BE2C (cell line): ENCODE data around the gene GRIA1.

Source experiments
- DNase-seq: peaks from one replicate; pipeline ENCODE4 v3.0.0-alpha.2; 2020
- H3K27me3 ChIP-seq: fragments of 250-450 bp; sonication (Bioruptor Pico); 2 replicates; pipeline ENCODE4 v1.5.1; 2020; ENCODE audit warnings: mild to moderate bottlenecking
- H3K36me3 ChIP-seq: fragments of 250-450 bp; sonication (Bioruptor Pico); 2 replicates; pipeline ENCODE4 v1.5.1; 2020; ENCODE audit warnings: mild to moderate bottlenecking
- H3K4me1 ChIP-seq: fragments of 250-450 bp; sonication (Bioruptor Pico); 2 replicates; pipeline ENCODE4 v1.5.1; 2020
- H3K4me3 ChIP-seq: 2 replicates; pipeline ENCODE4 v1.5.1; 2011; ENCODE audit warnings: low read depth, low read length
- H3K9me3 ChIP-seq: fragments of 250-450 bp; sonication (Bioruptor Pico); 2 replicates; pipeline ENCODE4 v1.5.1; 2020
- TF ChIP-seq, protein P1 (sequence below): IDR thresholded peaks from 2 replicates; pipeline ENCODE4 v1.5.1; 2012; ENCODE audit warnings: mild to moderate bottlenecking, low read depth, low read length

GRIA1 gene

DNA sequence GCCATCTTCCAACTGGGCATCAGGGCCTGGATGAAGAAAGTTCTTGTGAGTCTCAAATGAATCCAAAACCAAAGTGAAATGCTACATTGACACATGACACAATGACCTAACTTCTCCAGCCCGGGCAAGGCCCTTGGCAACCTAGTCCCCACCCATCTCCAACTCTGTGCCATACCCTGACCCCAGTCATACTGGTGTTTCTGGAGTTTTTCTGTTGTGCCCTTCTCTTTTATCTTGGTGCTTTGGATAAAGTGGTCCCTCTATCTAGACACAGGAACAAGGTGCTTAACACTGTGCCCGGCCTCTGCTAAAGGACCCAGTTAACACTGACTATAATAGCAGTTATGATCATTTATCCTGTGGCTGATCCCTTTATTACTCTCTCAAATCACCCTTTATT lies 149.8 kb downstream of the GRIA1 start:
- no peaks in the 10 kb centered on the region for H3K4me1 ChIP-seq
- no peaks in the 10 kb centered on the region for H3K27me3 ChIP-seq
- H3K4me3 ChIP-seq: no peak overlapping the region
- DNase-seq: no peak
- H3K9me3 ChIP-seq: no peaks in the 10 kb centered on the region
- TF ChIP-seq, protein P1, sequence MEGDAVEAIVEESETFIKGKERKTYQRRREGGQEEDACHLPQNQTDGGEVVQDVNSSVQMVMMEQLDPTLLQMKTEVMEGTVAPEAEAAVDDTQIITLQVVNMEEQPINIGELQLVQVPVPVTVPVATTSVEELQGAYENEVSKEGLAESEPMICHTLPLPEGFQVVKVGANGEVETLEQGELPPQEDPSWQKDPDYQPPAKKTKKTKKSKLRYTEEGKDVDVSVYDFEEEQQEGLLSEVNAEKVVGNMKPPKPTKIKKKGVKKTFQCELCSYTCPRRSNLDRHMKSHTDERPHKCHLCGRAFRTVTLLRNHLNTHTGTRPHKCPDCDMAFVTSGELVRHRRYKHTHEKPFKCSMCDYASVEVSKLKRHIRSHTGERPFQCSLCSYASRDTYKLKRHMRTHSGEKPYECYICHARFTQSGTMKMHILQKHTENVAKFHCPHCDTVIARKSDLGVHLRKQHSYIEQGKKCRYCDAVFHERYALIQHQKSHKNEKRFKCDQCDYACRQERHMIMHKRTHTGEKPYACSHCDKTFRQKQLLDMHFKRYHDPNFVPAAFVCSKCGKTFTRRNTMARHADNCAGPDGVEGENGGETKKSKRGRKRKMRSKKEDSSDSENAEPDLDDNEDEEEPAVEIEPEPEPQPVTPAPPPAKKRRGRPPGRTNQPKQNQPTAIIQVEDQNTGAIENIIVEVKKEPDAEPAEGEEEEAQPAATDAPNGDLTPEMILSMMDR: no peak
- no peaks in the 10 kb centered on the region for H3K36me3 ChIP-seq

DNA sequence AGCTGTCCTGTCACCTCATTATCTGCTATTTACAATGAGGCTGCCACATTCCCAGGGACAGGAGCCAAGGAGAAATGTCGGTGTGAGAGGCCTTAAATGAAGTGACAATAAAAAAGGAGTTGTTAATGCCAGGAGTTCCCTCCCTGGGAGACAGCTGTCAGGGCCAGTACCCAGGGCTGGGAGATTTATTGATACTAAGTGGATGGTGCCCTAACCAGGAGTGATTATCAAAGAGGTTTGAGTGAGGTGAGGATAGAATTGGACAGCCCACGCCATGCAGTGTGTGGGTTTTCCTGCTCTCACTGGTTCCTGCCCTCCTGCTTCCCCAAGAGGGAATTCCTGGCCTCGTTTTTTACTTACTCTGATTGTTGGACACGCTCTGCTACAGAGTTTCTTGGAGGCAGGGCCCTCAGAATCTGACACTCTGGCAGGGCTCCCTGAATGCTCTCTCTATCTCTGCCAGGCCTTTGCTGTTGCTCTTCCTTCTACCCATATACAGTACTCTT lies 150.8 kb downstream of the GRIA1 start:
- H3K4me3 ChIP-seq: no peak overlapping the region
- no peaks in the 10 kb centered on the region for H3K36me3 ChIP-seq
- no peaks in the 10 kb centered on the region for H3K4me1 ChIP-seq
- no peaks in the 10 kb centered on the region for H3K9me3 ChIP-seq
- no peak for DNase-seq
- H3K27me3 ChIP-seq: no peaks in the 10 kb centered on the region
- TF ChIP-seq, protein P1: no peak

DNA sequence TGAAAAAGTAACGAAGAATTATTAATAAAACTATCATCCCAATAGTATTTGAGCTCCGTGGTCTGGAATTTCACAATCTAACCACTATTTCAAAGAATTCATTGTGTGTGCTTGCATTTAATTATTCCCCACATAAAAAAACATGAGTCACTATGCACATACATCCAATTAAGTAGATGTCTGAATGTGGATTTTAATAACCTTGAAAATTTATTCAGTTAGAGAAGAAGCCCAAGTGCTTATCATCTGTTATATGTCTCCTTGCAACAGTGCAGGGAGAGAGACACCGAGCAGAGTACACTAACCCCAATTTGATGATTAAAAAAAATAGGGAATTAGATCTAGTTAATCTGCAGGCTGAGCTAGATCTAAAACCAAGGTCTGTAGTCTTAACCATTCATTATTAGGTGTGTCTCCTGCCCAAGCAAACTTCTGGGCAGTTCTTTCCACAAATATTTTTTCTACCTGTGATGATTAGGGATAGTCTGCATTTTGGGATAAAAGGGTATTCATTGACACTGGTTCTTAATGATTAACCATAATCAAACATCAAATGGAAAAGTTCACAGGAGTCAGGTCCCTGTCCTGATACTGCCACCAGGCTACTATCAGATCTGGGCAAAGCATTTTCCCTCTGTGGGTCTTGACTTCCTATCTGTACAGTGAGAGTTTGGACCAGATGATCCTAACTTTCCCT lies 164.2 kb downstream of the GRIA1 start:
- Histone ChIP-seq H3K4me3 (no peak overlapping the region), H3K9me3 (no peaks in the 10 kb centered on the region), H3K36me3 (no peaks in the 10 kb centered on the region), H3K27me3 (no peaks in the 10 kb centered on the region), H3K4me1 (no peaks in the 10 kb centered on the region)
- TF ChIP-seq, protein P1: no peak
- DNase-seq: no peak

DNA sequence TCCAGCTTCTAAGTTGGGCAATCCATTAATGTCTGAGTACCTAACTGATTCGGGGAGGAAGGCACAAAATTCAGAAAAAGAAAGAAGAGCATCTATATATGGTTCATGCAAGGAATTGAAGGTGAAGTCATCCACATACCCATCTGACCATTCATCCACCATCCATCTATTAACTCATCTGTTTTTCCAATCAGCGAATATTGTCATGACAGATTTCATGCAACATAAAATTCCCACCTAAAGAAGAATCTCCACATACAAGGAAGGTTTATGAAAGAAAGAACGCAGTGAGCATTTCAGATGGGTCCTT lies 164.7 kb downstream of the GRIA1 start:
- TF ChIP-seq, protein P1: no peak
- Histone ChIP-seq H3K4me3 (no peak overlapping the region), H3K27me3 (no peaks in the 10 kb centered on the region; the same call in 1 of the 2 replicates), H3K4me1 (no peaks in the 10 kb centered on the region), H3K36me3 (no peaks in the 10 kb centered on the region), H3K9me3 (no peaks in the 10 kb centered on the region)
- DNase-seq: no peak

DNA sequence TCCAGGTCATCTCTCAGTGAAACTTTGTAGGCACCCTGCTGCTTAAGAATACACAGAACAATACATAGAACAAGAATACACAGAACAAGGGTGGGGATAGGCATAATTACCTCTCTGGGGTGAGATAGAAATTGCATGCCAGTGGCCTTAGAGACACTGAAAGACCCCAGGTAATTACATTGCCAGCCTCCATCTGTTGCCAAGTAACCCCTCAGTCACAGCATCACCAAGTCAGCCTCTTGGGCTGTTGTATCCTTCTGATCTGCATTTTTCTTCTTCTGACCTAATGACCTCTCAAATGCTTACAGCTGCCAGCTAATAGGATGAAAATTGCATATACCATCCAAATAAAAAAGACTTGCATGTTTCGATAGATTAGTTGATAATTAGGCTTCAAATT lies 167.7 kb downstream of the GRIA1 start:
- no peak for DNase-seq
- no peaks in the 10 kb centered on the region; the same call in 1 of the 2 replicates for H3K27me3 ChIP-seq
- TF ChIP-seq, protein P1: no peak
- no peaks in the 10 kb centered on the region for H3K9me3 ChIP-seq
- H3K36me3 ChIP-seq: no peaks in the 10 kb centered on the region
- H3K4me1 ChIP-seq: no peaks in the 10 kb centered on the region
- H3K4me3 ChIP-seq: no peak overlapping the region

DNA sequence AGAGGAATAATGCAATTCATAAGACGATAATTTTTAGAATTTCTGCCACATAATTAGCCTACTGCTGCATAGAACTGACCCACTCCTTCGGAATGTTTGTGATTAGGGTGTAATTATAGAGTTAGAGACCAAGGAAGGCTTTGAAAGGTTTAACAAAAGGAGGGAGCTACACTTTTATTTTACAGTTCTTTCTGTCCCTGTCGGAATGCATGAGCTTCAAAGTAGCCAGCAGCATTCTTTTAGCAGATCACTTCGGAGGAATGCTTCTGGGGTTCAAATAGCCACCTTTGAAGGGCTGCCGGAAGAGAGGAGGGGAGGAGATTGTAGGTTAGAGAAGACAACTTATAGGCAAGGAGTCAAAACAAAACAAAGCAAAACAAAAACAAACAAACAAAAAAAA lies 168.1 kb downstream of the GRIA1 start:
- Histone ChIP-seq H3K9me3 (no peaks in the 10 kb centered on the region), H3K4me1 (no peaks in the 10 kb centered on the region), H3K27me3 (no peaks in the 10 kb centered on the region; the same call in 1 of the 2 replicates), H3K4me3 (no peak overlapping the region), H3K36me3 (no peaks in the 10 kb centered on the region)
- no peak for DNase-seq
- TF ChIP-seq, protein P1: no peak
